IPS-18c (cell line): ENCODE measurements around the gene TRAP1.
"Not testable (repeated sequence)": the region's sequence is repeated elsewhere in the genome, so short reads cannot be mapped to it uniquely, and the experiment has no call there.

Experiments used
- H3K4me3 ChIP-seq: 2 replicates; pipeline ENCODE4 v1.7.0; 2013; ENCODE audit warnings: low read depth, mild to moderate bottlenecking, low read length, moderate library complexity; ENCODE audit not compliant: insufficient read depth
- H3K9me3 ChIP-seq: one replicate; pipeline ENCODE4 v1.6.1; 2013; ENCODE audit warnings: mild to moderate bottlenecking, low read length, moderate library complexity; ENCODE audit not compliant: control insufficient read depth, insufficient read depth

Gene TRAP1

DNA sequence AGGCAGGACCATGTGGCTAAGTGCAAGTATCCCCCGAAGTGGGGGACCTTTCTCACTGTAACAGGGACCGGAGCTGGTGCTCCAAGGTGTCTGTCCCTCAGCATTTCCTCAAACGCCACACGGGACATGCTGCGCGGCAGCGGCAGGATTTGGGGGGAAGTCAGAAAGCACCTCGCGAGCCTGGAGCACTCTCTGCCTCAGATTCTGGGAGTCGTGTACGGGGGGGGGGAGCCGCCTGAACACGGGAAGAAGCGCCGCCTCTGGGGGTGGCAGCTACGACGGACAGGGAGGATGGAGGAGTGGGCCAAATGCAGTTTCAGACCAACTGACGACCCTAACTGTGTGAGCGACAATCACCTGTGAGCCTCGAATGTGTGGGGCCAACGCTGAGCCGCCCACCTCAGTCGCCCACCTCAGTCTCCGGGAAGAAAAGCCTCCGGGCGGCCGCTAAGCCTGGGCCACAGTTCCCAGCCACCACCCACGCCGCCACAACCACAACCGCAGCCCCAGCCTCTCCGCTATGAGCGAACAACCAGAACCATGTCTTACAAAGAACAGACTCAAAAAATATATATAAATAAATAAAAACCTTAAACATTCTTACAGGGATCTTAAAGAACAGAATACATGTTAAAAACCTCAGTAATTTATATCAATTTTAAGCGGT, 8.8 kb upstream of the TRAP1 start:
- H3K4me3 ChIP-seq: no peak overlapping the region
- no peaks in the 10 kb centered on the region for H3K9me3 ChIP-seq

- no peaks in the 10 kb centered on the region for H3K9me3 ChIP-seq
- no peak overlapping the region for H3K4me3 ChIP-seq
These were observed 8.0 kb upstream of the TRAP1 start for GRCh38 chr16:3725276-3725675.

DNA sequence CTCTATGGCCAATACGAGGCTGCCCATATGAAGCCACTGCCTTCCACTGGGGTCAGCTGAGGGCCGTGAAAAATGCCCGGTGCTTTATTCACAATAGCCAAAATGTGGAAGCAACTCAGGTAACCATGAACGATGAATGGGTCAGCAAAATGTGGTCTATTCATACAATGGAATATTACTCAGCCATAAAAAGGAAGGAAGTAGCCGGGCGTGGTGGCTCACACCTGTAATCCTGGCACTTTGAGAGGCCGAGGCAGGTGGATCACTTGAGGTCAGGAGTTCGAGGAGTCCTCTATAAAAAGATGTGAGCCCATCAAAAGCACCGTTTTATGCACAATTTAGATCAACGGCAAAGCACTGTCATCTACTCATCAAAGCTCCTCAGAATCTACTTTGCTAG, 5.2 kb upstream of the TRAP1 start:
- no peak overlapping the region for H3K4me3 ChIP-seq
- H3K9me3 ChIP-seq: no peaks in the 10 kb centered on the region

DNA sequence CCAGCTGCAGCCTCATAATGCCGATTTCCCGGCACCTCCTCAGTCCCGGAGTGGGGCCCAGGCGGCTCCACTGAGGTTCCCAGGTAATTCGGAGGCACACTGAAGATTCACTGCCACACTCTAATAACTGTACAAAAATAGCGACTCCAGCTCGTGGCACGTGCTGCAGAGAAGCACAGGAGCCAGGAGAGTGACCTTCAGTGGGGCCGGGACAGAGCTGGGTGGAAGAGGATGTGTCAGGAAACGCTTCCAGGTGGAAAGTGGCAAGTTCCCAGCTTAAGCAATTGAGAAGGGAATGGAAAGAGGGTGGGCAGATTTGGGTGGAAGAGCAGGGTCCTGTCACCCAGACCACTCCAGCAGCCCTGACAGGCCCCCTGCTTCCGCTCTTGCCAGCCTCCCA, 3.1 kb upstream of the TRAP1 start:
- H3K9me3 ChIP-seq: no peaks in the 10 kb centered on the region
- no peak overlapping the region for H3K4me3 ChIP-seq

DNA sequence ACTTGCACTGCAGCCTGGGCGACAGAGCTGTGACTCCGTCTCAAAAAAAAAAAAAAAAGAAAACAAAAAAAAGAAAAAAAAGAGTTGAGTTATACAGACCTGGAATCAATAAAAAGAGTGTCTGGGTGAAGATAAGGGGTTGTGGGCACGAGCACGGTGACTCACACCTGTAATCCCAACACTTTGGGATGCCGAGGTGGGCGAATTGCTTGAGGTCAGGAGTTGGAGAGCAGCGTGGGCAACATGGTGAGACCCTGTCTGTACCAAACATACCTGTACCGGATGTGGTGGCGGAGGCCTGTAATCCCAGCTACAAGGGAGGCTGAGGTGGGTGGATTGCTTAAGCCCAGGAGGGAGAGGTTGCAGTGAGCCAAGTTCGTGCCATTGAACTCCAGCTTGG, 1.3 kb upstream of the TRAP1 start:
- no peaks in the 10 kb centered on the region for H3K9me3 ChIP-seq

DNA sequence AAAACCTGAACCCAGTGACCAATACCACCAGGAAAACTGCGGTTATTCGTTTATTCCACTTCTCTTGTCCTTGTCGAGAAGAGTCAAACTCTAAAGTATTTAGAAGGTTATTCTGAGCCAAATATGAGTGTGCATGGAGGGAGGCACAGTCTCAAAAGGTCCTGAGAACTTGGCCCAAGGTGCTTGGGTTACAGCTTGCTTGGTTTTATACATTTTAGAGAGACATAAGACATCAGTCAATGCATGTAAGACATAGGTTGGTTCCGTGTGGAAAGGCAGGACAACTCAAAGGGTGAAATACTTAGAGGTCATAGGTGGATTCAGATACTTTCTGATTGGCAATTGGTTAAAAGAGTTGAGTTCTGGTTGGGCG, 681 bp upstream of the TRAP1 start:
- H3K4me3 ChIP-seq: peak overlapping the region; percentile 98
- no peaks in the 10 kb centered on the region for H3K9me3 ChIP-seq

More for the DNA sequence above, 1.3 kb upstream of the TRAP1 start:
- no peak overlapping the region for H3K4me3 ChIP-seq

DNA sequence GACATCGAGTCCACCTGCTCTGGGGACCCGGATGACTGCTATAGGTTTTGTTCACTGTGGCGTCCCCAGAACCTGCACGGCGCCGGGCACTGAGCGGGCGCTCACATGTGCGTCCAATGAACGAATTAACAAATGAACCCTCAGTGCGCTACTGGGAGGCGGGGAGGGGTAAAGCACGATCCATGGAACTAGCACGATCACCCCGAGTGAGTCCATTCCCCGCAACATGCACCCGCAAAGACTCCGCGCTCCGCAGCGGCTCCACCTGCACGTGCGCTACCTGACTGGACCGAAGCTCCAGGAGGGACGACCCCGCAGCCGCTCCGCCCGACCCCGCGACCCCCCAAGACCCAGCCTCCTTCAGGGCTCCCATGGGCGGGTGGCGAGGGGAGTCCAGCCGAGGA, 491 bp downstream of the TRAP1 start:
- no peaks in the 10 kb centered on the region for H3K9me3 ChIP-seq
- peak overlapping the region; percentile 98 for H3K4me3 ChIP-seq

- Histone ChIP-seq H3K4me3 (no peak overlapping the region), H3K9me3 (no peaks in the 10 kb centered on the region)
These were observed 1.9 kb downstream of the TRAP1 start for GRCh38 chr16:3715430-3715829.

- not testable (repeated sequence) for H3K9me3 ChIP-seq, H3K4me3 ChIP-seq
These were observed 2.9 kb downstream of the TRAP1 start for GRCh38 chr16:3714378-3714777.

DNA sequence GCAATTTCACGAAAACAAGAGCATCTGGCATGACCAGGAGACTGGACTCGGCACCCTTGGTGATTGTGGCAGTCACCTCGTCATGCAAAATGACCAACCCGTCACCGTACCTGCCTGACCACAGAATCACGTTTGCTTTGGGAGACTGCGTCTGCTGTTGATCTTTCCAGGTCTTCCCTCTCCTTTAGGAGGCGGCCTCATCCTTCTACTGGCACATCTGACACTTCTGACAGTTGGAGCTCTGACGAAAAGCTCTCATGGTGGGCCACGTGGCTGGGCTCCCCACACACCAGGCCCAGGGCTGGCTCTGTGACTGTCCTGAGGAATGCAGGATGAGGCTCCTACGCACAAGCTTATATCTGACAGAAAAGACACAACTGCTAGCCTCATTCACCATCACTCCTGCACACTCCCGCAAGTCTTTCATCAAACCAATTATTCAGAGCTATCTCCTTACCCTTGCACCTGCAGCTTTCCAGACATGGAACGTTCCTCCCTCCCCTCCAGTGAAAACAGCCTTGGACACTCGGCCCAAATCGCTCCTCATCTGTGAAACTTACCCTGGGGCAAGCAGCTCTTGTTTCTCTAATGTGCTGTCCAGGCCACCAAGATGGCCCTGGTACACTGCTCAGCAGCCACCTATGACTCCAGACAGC, 3.6 kb downstream of the TRAP1 start:
- Histone ChIP-seq H3K4me3 (no peak overlapping the region), H3K9me3 (no peaks in the 10 kb centered on the region)

- no peak overlapping the region; the same call in 1 of the 2 replicates for H3K4me3 ChIP-seq
These were observed 4.4 kb downstream of the TRAP1 start for GRCh38 chr16:3712861-3713372.

DNA sequence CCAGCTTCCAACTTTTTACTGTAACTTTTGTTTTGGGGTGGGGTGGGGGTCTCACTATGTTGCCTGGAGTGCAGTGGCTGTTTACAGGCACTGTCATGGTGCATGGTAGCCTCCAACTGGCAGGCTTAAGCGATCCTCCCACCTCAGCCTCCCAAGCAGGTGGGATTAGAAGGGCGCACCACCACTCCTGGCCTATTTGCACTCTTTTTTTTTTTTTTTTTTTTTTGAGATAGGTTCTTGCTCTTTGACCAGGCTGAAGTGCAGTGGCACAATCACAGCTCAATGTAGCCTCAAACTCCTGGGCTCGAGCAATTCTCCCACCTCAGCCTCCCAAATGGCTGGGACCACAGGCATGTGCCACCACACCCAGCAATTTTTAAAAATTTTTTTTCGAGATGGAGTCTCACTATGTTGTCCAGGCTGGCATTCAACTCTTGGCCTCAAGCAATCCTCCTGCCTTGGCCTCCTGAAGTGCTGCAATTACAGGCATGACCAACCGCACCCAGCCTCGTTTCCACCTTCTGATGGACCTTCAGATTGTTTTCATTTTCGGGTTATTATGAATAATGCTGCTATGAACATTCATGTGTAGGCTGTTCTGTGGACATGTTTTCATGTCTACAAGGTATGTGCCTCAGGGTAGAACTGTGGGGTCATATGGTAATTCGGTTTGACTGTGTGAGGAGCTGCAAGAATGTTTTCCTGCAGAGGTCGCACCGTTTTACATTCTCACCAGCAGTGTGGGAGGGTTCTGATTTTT, 10.9 kb downstream of the TRAP1 start:
- H3K9me3 ChIP-seq: peaks cover 3% of the 10 kb centered on the region
- H3K4me3 ChIP-seq: no peak overlapping the region

More at GRCh38 chr16:3712861-3713372, 4.4 kb downstream of the TRAP1 start:
- no peaks in the 10 kb centered on the region for H3K9me3 ChIP-seq

GRCh38 chr16:3702082-3702481, 15.2 kb downstream of the TRAP1 start:
- H3K4me3 ChIP-seq: no peak overlapping the region
- H3K9me3 ChIP-seq: peaks cover 3% of the 10 kb centered on the region

GRCh38 chr16:3701531-3701930, 15.8 kb downstream of the TRAP1 start:
- no peak overlapping the region for H3K4me3 ChIP-seq
- peaks cover 1% of the 10 kb centered on the region for H3K9me3 ChIP-seq

- Histone ChIP-seq H3K9me3 (no peaks in the 10 kb centered on the region), H3K4me3 (no peak overlapping the region)
These were observed 18.4 kb downstream of the TRAP1 start for GRCh38 chr16:3698941-3699340.

GRCh38 chr16:3696425-3697218, 20.7 kb downstream of the TRAP1 start:
- H3K4me3 ChIP-seq: no peak overlapping the region

GRCh38 chr16:3695610-3696369, 21.5 kb downstream of the TRAP1 start:
- H3K9me3 ChIP-seq: no peaks in the 10 kb centered on the region

More at GRCh38 chr16:3696425-3697218, 20.7 kb downstream of the TRAP1 start:
- no peaks in the 10 kb centered on the region for H3K9me3 ChIP-seq

More at GRCh38 chr16:3695610-3696369, 21.5 kb downstream of the TRAP1 start:
- H3K4me3 ChIP-seq: no peak overlapping the region
